Transverse colon (tissue), 4 donors: ENCODE measurements around the gene CYFIP2. TPM values are rescaled to one million over a fixed set of nuclear protein-coding genes. Genes with fewer than 3 reads are reported as not detected.

Experiments used
- DNase-seq: peaks from one replicate; pipeline ENCODE4 v3.0.0-alpha.2; 2019
- H3K27ac ChIP-seq, 4 donors: fragments of 200-600 bp; sonication (generic); 2 replicates each; pipeline ENCODE4 v1.5.1; 2016 to 2018; ENCODE audit warnings: inconsistent platforms in 4 of 4
- H3K27me3 ChIP-seq: fragments of 200-600 bp; sonication (generic); 2 replicates; pipeline ENCODE4 v1.5.1; 2017; ENCODE audit warnings: inconsistent platforms
- H3K36me3 ChIP-seq, 4 donors: fragments of 200-600 bp; sonication (generic); 2 replicates each; pipeline ENCODE4 v1.5.1; 2017 to 2019; ENCODE audit warnings: inconsistent platforms in 4 of 4
- H3K4me1 ChIP-seq, 4 donors: fragments of 200-600 bp; sonication (generic); 2 replicates each; pipeline ENCODE4 v1.5.1; 2017 to 2020; ENCODE audit warnings: inconsistent platforms in 4 of 4
- H3K4me3 ChIP-seq, 4 donors: fragments of 200-600 bp; sonication (generic); 1 replicate in 1 of 4; 2 replicates in 3 of 4; pipeline versions ENCODE4 v1.5.1 to v1.6.1; 2017 to 2019; ENCODE audit warnings: inconsistent platforms in 4 of 4
- H3K9me3 ChIP-seq, 2 donors: fragments of 200-600 bp; sonication (generic); 2 replicates each; pipeline ENCODE4 v1.5.1; 2017 to 2019; ENCODE audit warnings: inconsistent platforms in 2 of 2
- EP300 ChIP-seq: sonication (generic); formaldehyde crosslinking; IDR thresholded peaks from one replicate; pipeline ENCODE4 v1.6.1; 2017; ENCODE audit warnings: antibody characterized with exemption, low read depth
- POLR2A ChIP-seq: fragments of 450-650 bp; IDR thresholded peaks from one replicate; pipeline ENCODE4 v1.6.1; 2016; ENCODE audit warnings: antibody characterized with exemption, mild to moderate bottlenecking, moderate library complexity
- POLR2AphosphoS5 ChIP-seq, 3 donors: sonication (generic); formaldehyde crosslinking; IDR thresholded peaks; one replicate each; pipeline ENCODE4 v1.6.1; 2016; ENCODE audit warnings: antibody characterized with exemption in 3 of 3
- WGBS, 2 donors: methylation state at CpG; one replicate each; pipeline ENCODE4 v1.1.5; 2018; ENCODE audit warnings: low coverage in 1 of 2; 5-methylcytosine and 5-hydroxymethylcytosine counted together
- in situ Hi-C, 4 donors: fragments of 200-750 bp; cut with MboI; loops; one replicate each; pipeline versions ENCODE4 v1.15.0 to v1.15.1; 2017; ENCODE audit warnings: low sequenced_read_pairs in 3 of 4, low pct_ligation_motif_present in 1 of 4, low pct_unique_long_range_greater_than_20kb in 1 of 4
- intact Hi-C: fragments of 100-400 bp; cut with DNase I; formaldehyde crosslinking; loops from one replicate; pipeline ENCODE4 v1.15.1; 2023; ENCODE audit warnings: low total_unique reads
- total RNA-seq, 4 donors: library from RNA; depleted of rRNA; stranded (reverse); fragments of >200 nt; gene quantifications; one replicate each; pipeline ENCODE4 v1.1.0, GENCODE V29; 2016
- TF ChIP-seq, protein P1 (sequence below), 5 experiments: fragments of 200-600 bp in 3 of 5; fragments of 450-650 bp in 2 of 5; sonication (generic) in 3 of 5; IDR thresholded peaks; 1 replicate in 2 of 5; 2 replicates in 3 of 5; pipeline ENCODE4 v1.5.1; 2016 to 2017; ENCODE audit warnings: antibody characterized with exemption in 5 of 5, inconsistent platforms in 3 of 5, mild to moderate bottlenecking in 2 of 5, moderate library complexity in 1 of 5

The CYFIP2 gene
- total RNA-seq, 4 donors from 2014 or later = 34.0 to 134 (median 41.6) TPM

DNA sequence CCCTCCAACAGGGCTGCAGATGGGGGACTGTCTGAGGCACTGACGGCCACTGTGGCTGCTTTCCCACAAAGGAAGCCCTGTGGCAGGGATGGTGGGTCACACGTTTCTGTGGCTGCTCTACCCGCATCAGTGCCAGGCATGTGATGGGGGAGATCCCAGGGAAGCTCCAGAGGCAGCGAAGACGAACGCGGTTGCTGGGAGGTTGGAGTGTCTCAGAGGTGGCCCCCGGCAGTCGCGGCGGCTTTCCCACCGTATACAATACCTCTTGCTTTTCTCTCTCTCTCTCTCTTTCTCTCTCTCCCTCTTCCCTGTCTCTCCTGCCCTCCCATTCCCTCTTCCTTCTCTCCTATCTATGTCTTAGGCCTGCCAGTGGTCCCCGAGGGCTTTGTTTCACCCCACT, 56.7 kb downstream of the CYFIP2 start:
- DNase-seq = no peak
- no peaks in the 10 kb centered on the region for H3K9me3 ChIP-seq
- H3K4me1 ChIP-seq = no peaks in the 10 kb centered on the region
- 91 to 94% methylated on average over 2 to 13 of the region's 13 CpGs for WGBS, 2 donors
- intact Hi-C loops = loop anchor here (10.0 kb wide), 1 partner anchor 252 kb away; the partner anchor contains the start of gene ADAM19
- H3K36me3 ChIP-seq = no peaks in the 10 kb centered on the region
- no peak overlapping the region for H3K4me3 ChIP-seq
- in situ Hi-C loops = loop anchor here in 2 of 4 donors (10.0 to 25.0 kb wide), 2 partner anchors 152 to 160 kb away; partner anchors contain the start of gene GARIN3 (in 1 of the 2)
- H3K27me3 ChIP-seq = no peaks in the 10 kb centered on the region
- TF ChIP-seq, protein P1, sequence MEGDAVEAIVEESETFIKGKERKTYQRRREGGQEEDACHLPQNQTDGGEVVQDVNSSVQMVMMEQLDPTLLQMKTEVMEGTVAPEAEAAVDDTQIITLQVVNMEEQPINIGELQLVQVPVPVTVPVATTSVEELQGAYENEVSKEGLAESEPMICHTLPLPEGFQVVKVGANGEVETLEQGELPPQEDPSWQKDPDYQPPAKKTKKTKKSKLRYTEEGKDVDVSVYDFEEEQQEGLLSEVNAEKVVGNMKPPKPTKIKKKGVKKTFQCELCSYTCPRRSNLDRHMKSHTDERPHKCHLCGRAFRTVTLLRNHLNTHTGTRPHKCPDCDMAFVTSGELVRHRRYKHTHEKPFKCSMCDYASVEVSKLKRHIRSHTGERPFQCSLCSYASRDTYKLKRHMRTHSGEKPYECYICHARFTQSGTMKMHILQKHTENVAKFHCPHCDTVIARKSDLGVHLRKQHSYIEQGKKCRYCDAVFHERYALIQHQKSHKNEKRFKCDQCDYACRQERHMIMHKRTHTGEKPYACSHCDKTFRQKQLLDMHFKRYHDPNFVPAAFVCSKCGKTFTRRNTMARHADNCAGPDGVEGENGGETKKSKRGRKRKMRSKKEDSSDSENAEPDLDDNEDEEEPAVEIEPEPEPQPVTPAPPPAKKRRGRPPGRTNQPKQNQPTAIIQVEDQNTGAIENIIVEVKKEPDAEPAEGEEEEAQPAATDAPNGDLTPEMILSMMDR (IDR thresholded peaks at IDR 0.05) = no peak
- TF ChIP-seq EP300 (no peak), POLR2A (no peak), POLR2AphosphoS5 (IDR thresholded peaks at IDR 0.05) (no peak)
- H3K27ac ChIP-seq = no peak overlapping the region

DNA sequence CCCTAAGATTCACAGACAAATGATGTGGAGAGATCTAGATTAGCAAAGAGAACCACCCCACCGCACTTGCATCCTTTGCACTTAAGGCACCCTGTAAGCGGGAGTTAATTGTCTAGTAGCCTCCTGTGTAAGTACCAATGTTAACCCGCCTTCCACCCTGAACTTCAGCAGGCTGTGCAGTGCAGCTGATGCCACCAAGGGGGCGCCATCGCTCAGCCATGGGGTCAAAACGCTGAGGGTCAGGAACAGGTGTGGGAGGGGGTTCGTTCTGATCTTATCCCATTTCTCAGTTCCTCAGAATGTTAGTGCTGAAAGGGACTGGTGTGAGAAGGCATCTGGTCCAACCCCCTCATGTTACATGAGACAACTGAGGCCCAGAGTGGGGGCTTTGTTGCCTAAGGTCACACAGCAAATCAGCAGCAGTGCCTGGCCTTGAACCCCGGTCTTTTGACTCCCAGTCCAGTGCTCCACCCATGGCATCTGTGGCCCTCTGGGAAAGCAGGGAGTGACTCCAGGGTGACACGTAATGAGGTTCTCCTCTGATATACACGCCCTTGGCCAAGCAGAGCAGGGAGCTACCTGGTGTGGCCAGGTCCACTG, 57.3 kb downstream of the CYFIP2 start:
- 88% methylated on average over 10 of the region's 10 CpGs; no CpG with 5 or more reads in 1 of the 2 donors for WGBS, 2 donors
- intact Hi-C loops (loop anchor here (10.0 kb wide), 1 partner anchor 252 kb away; the partner anchor contains the start of gene ADAM19), in situ Hi-C loops (loop anchor here in 2 of 4 donors (10.0 to 25.0 kb wide), 2 partner anchors 152 to 161 kb away; partner anchors contain the start of gene GARIN3 (in 1 of the 2))
- H3K4me1 ChIP-seq = peaks cover 0 to 3% (median 0%) of the 10 kb centered on the region in 4 donors
- TF ChIP-seq EP300 = no peak
- TF ChIP-seq POLR2A = no peak
- TF ChIP-seq POLR2AphosphoS5 (IDR thresholded peaks at IDR 0.05) = no peak
- H3K9me3 ChIP-seq = no peaks in the 10 kb centered on the region
- no peak overlapping the region for H3K4me3 ChIP-seq
- H3K36me3 ChIP-seq = no peaks in the 10 kb centered on the region
- DNase-seq = no peak
- no peak overlapping the region for H3K27ac ChIP-seq
- no peaks in the 10 kb centered on the region for H3K27me3 ChIP-seq

DNA sequence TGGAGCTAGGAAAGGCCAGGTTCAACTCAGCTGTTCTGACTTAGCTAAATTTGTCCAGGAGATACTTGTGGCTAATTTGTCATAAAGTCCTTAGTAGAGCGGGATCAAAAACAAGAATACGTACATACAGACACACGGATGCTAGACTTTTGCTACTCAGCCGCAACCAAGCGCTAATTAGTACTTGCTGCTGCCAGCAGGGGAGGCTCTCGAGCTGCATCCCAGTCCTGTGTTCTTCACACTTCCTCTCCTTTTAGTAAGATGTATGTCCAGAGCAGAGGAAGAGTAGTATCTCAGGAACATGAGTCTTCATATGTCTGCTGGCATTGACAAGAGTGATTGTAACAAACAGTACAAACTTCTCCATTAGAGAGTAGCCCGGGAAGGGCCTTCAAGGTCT, 58.3 kb downstream of the CYFIP2 start:
- no peaks in the 10 kb centered on the region for H3K27me3 ChIP-seq
- in situ Hi-C loops = loop anchor here in 2 of 4 donors (10.0 to 25.0 kb wide), 2 partner anchors 151 to 162 kb away; partner anchors contain the start of gene GARIN3 (in 1 of the 2)
- WGBS, 2 donors = 96 to 97% methylated on average over 5 to 7 of the region's 7 CpGs
- no peak for TF ChIP-seq EP300
- TF ChIP-seq, protein P1 (IDR thresholded peaks at IDR 0.05) = peak in 2 of 5 experiments; percentile 12 to 26
- peaks cover 0 to 8% (median 5%) of the 10 kb centered on the region in 4 donors for H3K4me1 ChIP-seq
- H3K4me3 ChIP-seq = no peak overlapping the region
- no peak for DNase-seq
- H3K36me3 ChIP-seq = no peaks in the 10 kb centered on the region
- no peaks in the 10 kb centered on the region for H3K9me3 ChIP-seq
- intact Hi-C loops = loop anchor here (10.0 kb wide), 1 partner anchor 251 kb away; the partner anchor contains the start of gene ADAM19
- H3K27ac ChIP-seq = no peak overlapping the region

DNA sequence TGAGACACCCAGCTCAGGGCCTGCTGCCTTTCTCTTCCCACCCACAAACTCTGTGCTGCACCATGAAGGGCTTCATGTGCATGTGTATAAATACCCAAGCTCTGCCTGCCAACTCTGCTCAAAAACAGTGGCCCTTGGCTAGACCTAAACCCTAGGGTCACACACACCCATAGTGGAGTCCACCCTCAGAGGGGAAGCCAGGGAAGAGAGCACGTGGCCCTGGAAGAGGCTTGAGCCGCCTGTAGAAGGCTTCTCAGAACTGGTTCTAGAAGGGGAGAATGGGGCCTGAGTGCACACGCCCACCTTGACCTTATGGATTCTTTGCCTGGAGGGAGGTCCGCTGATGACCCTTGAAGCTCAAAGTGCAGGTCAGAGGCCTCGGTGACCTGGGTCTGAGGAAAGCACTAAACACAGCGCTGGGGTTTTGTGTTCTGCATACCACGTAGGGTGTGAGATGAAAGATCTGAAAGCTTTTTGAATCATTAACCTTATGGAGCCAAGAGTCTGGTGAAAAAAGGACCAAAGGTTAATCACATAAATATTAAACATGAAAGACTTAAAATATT, 60.6 kb downstream of the CYFIP2 start:
- in situ Hi-C loops = loop anchor here (5.0 to 25.0 kb wide), 4 partner anchors 148 to 411 kb away; partner anchors contain the start of genes LSM11 (in 1 of the 4) and THG1L (in 1 of the 4)
- no peak overlapping the region for H3K27ac ChIP-seq
- TF ChIP-seq, protein P1 (IDR thresholded peaks at IDR 0.05) = no peak
- no peak for TF ChIP-seq POLR2AphosphoS5 (IDR thresholded peaks at IDR 0.05)
- no peak for TF ChIP-seq EP300
- no peak for TF ChIP-seq POLR2A
- H3K4me3 ChIP-seq = no peak overlapping the region
- H3K4me1 ChIP-seq = peaks cover 0 to 9% (median 5%) of the 10 kb centered on the region in 4 donors
- no peaks in the 10 kb centered on the region for H3K9me3 ChIP-seq
- no peaks in the 10 kb centered on the region for H3K36me3 ChIP-seq
- intact Hi-C loops = loop anchor here (5.0 to 10.0 kb wide), 2 partner anchors 248 to 396 kb away; partner anchors contain the start of gene ADAM19
- no peaks in the 10 kb centered on the region for H3K27me3 ChIP-seq
- no peak for DNase-seq
- WGBS, 2 donors = 68 to 75% methylated on average over 3 to 7 of the region's 7 CpGs
